Measurements from ENCODE around the gene FUT9.

FUT9 gene

DNA sequence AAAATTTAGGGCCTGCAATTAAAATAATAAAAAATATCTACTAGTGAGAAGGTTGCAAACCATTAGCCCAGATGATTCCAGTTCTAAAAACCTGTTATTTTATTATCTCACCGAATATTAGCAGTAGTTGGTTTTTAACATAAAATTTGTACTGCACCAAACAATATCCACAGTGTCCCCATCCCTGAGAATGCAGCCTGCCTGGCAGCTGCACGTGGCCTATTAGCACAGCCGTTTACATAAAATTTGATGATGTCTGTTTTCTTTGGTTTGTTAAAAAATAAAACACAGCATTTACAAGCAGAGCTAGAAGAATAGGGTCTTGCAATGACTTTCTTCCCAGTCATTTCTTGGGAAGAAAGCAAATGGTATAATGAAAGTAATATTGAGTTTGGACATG, 58.2 kb downstream of the FUT9 start:
- no peak for DNase-seq

DNA sequence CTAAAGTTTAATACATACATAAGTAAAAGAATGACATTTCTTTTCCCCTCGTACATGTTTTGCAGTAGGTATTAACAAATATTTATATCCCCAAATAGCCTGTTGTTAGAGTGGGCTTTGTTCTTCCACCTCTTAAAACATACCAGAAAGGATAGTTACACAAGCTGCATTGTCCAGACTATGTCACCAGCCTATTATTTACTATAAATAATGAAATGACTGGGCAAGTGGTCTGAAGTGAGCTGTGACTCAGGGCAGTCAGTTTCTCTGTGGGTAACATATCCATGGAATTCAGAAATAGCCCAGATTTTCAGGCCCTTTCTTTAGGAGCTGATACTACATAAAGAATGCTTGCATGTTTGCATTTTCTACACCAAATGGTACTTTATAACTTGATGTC, 60.1 kb downstream of the FUT9 start:
- DNase-seq, result no peak

DNA sequence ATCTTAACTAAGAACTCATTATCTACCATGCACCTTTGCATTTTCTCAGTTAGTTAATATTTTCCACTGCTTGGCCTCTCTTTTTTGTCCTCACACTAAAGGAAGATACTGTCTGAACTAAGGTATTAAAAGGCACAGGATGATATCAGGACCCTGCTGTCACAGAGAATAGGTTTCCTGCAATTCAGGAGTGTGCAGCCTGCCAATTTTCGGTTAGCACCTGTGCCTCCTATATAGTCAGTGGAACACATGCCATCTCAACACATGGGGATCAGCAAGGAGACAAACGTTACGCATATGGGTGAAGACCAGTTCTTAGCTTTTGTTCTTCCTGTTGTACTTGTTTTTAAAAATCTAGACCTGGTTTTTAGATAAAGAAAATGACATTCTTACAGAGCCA, 71.0 kb downstream of the FUT9 start:
- DNase-seq, result no peak

DNA sequence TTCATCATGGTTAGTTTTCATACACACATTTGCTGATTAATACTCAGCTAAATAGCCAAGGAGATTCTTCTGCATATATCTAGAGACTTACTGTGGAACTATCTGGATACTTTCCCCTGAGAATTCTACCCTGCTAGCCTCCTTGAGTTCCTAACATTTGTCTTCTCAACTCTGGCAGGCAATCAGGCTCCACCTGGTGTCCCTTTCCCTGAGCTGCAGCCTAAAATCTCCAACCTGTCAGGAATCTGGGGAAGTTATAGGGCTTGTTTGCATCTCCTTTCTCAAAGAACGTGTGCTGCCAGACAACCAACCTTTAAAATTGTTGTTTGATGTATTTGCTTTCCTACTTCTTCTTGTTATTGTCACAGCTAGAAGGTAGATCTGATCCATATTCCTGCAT, 73.4 kb downstream of the FUT9 start:
- DNase-seq, result no peak

DNA sequence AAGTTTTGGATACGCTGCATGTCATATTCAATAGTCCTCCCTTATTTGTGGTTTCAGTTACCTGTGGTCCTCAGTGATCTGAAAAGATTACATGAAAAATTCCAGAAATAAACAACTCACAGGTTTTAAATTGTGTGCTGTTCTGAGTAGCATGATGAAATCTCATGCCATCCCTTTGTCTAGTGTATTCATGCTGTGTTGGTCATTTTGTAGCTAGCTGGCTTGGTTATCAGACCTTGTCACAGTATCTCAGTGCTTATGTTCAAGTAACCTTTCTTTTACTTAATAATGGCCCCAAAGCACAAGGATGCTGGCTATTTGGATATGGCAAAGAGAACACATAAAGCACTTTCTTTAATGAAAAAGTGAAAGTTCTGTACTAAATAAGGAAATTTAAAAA, 78.3 kb downstream of the FUT9 start:
- no peak for DNase-seq

DNA sequence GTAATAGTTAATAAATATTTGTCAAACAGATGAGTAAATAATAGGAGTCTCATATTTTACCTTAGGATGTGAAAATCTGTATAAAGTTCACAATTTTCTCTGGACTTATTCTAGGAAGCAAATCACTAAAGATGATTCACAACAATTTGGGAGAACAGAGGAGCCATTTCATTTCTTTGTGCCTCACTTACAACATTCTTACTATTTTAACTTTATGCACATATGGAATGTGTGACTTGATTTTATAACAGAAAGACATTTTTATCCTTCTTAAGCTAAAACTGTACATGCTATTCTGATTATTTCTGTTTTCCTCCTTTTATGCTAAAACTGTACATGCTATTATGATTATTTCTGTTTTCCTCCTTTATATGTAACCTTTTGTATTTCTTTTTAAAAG, 83.3 kb downstream of the FUT9 start:
- DNase-seq, result no peak

DNA sequence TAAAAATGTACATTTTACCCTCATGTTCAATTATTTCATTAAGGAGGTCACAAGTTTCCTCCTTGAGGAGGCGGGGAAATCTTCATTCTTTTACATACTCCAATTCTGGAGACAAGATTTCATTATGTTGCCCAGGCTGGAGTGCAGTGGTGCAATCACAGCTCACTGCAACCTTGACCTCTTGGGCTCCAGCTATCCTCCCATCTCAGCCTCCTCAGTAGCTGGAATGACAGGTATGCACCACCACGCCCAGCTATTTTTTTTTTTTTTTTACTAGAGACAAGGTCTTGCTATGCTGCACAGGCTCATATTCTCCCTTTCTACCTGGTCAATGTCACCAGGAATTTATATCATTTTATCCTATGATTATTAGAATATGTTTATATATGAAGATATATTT, 85.8 kb downstream of the FUT9 start:
- DNase-seq, result no peak

DNA sequence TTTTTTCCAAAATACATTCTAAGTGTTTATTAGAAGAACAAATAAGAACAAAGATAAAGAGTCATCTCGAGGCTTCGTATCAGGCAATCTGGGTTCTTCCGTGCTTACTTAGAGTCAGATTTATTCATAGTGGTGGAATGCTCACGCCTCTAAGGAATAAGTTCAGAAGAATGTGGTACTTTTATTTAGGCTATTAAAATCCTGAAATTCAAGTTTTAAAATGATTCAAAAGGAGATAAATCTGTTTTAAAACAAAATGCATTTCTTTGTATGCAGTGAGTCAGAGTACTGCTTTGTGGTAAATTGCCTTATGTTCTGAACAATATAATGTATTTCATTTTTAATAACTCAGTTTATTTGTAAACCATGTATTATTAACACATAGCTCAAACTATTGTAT, 89.1 kb downstream of the FUT9 start:
- no peak for DNase-seq

DNA sequence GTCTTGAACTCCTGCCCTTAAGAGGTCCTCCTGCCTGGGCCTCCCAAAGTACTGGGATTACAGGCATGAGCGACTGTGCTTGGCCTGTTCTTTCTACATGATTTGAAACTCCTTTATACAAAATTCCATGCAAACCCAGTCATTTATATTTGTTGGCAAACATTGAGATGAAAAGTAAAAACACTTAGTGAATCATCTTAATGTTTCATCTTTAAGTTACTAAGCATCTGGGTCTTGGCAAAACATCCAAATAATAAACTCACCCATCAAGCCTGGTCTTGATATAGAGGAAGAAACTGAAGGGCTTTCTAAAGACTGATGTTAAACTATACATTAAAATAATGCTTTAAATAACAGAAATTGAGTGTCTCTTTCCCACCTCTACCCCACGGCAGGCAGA, 95.1 kb downstream of the FUT9 start:
- no peak for DNase-seq

DNA sequence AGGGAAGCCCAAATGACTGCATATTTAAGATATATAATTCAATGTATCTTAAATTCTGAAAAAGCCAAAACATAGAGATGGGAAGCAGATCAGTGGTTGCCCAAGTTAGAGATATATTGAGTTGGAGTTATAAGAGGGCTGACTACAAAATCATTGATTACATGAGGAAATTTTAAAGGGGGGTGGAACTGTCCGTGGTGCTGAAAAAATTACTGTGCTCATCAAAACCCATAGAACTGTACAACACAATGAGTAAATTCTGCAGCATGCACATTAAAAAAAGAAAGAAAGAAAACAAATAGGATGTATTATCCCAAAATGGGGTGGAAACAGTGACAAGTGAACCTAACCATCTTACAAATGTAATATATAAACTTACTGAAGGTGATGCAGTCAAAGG, 100.9 kb downstream of the FUT9 start:
- DNase-seq, result no peak

DNA sequence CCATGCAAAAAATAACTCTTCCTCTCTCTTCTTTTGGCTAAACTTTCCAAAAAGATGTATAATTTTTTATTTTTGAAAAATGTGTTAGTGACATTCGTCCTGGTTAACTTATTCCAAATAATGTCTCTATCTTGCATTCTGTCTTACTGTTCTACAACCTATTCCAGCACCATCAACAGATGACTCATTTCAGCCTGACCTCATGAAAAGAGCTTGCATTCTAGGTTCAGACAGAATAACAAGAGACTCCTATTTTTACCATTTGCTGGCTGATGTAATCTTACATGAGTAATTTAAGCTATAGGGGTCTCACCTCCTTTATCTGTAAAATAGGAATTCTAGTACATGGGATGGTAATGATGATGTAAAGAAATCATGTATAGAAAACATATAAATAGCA, 109.0 kb downstream of the FUT9 start:
- no peak for DNase-seq

DNA sequence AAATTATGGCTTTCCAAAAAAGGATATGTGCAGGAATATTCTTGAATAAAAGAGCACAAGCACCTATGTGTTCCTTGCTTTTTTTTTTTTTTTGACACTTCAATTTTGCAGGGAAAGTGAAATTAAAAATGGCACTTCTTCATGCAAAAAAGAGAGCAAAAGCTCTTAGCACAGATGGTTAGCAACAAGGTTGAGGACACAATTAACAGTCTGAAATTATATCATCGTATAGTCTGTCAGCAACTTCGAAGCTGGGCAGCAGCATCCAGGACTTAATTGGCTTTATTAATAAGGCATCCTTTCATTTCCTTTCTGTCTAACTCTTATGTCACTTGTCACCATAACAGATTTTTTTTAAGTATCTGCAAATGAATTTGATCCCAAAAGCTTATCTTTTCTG, 122.6 kb downstream of the FUT9 start:
- no peak for DNase-seq

DNA sequence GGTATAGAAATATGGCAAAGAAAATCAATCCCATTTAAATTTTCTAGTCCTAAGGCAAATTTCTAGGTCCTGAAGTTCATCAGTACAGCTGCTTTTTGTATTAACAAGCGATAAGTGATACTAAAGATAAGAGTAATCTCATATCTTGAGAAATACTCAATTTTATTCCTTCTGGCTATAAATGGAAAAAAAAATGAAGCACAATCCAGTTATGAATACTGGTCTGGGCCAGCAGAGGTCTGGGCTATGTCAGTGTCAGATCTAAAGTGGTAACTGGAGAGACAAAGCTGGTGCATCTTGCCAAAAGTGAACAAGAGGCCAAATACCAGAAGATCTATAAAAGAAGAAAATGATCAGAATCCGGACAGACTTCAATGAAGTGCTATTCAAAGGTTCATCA, 126.4 kb downstream of the FUT9 start:
- no peak for DNase-seq

DNA sequence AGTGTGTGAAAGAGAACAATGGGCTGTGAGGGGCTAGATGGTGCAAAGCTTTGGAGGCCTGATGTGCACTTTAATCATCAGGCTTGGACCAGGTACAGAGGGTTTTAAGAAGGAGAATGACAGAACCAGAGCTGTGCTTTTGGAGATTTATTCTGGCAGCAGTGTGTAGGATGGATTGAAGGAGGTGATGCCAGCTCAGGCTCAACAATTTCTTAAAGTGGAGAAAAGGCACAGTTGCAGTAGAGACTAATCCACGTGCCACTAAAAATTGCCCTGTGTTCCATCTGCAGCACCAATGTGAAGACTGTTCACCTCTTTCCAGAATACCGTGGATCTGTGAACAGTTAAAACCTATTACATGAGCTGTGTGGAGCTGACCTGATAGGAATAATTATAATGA, 134.7 kb downstream of the FUT9 start:
- no peak for DNase-seq

DNA sequence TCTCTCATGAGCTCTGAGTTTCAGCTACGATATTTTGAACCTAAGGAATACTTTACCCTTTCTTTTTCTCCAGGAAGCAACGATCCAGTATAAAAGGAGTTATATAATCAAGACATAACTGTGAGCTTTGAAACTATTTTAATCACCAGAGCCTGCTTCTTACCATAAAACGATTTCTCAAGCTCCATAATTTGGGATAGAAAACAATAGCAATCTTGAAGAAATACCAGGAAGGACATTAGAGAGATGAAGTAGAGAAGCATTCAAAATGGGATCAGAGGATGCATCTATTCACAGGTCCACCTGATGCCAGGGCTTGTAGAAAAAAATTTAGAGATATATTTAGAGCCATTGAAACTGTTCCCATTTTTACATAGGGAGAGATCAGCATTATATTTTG, 135.9 kb downstream of the FUT9 start:
- DNase-seq, result no peak

DNA sequence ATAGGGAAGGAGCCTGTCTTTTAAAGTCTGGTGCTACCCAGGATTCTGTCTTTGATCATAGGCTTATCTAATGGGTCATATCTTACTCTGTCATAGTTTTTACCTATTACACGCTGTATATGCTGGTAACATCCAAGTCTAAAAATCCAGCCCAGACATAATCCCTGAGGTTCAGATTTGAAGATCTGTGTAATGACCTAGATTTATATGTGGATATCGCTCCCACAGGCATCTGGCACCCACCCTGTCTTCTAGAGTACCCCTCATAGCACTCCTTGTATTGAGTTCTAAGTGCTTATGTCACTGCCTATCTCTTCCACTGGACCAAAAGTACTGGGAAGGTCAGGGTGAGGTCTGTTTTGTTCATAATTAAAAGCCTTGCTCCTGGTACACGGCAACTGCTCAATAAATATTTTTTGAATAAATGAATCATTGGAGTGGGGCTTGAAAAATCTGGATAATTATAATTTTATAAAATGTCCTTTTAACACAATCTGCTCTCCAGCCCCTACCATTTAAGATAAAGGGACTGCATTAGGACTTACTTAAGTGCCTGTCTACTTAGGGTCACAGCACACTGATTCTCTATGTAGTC, 136.4 kb downstream of the FUT9 start:
- no peak for DNase-seq

DNA sequence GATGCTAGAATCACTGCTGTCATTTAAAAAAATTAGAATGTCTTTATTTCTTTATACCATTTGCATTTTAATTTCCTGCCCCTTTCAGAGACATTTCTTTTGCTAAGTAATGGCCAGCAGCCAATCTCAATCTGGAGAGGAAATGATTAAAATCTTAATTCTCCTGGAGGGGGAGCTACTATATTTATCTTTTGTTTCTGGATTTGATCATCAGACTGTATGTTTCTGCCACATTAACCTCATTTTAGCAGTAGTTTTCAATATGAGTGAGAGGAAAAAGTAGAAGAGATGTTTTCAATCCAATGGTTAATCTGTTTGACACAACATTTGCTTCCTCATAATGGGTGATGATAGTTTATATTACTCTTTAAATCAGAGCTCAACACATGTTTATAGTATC, 138.0 kb downstream of the FUT9 start:
- DNase-seq, result no peak

DNA sequence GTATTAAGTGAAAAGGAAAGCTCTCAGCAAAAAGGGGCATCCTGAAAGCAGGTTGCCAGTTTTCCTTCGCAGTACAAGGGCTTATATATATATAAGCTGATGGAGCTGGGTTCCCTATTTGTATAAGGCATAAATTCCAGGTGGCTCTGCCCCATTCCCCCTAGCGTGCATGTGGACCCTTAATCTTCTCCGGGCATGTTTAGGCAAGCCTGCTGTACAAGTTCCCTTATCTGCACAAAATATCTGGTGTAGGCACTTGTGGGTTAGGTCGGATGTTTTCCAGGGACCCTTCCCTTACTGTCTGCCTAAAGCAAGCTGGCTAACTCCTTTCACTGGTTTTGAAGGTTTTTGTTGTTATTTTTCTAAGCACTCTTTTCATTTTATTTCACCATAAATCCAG, 140.7 kb downstream of the FUT9 start:
- no peak for DNase-seq

DNA sequence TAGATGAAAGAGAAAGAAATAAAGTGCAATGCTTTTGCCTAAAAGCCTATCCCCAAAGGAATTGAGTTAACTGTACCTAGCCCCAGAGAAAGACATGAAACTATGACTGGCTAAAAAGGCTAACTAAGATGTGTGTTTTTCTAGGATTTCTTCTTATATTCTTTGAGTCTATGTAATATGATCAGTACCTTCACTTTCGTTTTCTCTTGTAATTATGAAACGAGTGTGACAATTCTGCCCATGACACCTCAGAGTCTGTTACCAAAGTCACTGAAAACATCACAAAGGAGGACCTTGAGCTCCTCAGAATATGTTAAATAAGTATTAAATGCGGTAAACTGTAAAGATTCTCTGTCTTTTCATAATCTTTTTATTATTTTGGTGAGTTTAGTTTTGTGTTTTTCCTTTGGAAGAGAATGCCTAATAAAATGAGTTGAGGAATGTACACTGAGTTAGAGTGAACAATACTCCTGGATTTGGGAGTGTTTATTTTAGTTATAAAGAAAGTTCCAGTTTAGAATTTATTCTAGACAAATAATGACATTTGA, 141.3 kb downstream of the FUT9 start:
- no peak for DNase-seq

DNA sequence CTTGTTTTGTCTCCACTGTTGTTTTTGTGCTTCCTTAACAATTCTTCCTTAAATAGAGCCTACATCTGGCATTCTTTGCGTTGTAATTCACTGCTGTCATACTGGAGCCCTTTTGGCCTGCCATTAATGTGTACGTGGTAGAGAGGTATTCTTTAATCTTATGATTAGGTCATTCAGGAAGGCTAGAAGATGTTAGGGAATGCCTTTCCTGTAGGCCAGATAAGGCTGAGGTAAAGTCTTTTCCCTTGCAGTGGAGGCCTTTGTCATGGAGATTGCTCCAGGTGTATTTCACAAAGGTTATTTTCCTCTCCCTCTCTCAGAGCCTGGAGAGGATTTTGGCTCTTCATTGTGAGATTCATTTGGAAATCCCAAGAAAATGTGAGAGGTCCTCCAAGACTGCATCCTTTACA, 146.9 kb downstream of the FUT9 start:
- no peak for DNase-seq

DNA sequence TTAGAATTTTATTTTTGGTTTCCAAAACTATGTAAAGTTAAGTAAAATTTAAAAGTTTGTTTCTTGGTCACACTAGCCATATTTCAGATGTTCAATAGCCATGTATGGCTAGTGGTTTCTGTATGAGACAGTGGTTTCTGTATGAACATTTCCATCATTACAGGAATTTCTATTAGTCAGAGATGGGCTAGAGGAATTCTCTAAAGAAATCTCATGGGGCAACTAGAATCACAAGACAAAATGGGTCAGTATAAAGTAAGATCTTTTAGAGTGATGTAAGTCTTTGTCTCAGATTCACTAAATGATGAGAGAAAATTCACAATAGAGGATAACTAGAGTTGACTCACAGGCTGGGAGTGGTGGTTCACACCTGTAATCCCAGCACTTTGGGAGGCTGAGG, 149.0 kb downstream of the FUT9 start:
- DNase-seq, result no peak

DNA sequence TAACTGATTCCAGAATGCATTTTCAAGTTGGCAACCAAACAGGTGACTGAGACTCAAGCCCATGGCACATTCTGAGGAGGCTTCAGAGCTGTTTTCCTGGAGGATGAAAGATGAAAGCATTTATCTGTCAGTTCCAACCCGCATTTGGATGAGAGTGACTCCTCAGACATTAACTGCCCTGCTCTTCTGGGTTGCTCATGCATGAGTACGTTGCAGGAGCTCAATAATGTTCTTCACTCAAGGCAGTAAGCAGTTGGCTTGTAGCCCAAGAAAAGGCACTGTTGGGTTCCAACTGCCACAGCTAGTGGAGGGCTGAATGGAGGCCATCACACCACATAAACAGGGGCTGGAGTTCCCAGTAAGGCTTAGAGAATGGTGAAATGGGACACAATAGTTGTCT, 155.3 kb downstream of the FUT9 start:
- no peak for DNase-seq

DNA sequence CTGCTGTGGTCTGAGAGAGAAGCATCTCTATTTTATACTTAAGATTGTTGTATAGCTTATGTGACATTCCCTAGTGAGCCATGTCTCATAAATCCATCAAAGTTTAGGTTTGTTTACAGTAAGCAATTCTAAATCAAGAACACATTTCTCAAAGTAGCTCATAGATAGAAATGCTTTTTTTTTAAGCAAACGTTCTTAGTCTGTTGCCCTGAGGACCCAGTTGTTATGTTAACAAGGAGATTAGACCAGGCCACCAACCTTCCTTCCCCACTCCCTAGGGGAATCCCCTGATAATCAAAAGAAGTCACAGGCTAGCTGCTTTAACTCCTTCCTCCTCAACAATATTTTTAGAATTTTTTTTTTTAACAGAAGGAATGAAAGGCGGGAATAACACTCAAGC, 169.0 kb downstream of the FUT9 start:
- no peak for DNase-seq

DNA sequence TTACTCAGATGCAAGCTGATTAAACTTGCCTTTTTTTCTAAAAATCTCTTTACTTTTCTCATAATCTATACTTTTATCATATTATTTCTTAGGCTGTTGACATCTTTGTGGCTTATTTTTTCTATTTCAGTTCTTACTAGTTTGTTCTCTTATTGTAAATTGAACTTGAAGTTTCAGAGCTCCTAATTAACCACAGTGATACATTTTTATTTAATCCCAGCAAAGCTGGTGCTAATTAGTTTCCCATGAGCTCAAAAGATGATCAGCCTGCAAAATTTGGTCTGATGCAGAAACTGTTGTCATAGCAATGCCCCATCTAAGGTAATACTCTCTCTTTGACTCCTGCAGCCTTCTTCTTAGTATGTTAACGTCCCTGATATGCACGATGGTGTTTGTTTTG, 170.3 kb downstream of the FUT9 start:
- no peak for DNase-seq

DNA sequence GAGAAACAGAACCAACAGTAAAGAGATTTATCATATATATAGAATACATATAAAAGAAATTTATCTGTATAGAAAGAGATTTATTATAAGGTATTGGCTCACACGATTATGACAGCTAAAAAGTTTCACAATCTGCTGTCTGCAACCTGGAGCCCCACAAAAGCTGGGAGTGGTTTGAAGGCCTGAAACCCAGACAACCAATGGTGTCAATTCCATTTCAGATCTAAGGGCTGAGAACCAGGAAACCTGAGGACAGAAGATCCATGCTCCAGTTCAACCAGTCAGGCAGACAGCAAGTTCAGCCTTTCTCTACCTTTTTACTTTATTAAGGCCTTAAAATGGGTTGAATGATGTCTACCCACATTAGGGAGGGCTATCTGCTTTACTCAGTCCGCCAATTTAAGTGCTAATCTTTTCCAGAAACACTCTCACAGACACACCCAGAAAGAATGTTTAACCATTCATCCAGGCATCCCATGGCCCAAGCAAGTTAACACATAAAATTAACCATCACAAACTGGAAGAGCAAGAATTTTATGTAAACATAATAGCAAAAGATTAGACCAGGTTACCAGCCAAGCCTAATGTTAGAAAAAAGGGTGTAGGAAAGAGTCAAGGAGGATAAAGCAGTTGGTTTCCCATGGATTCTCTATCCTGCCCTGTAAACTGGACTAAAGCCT, 170.9 kb downstream of the FUT9 start:
- no peak for DNase-seq
